Spleen (tissue), 11 donors: Measurements from ENCODE around the gene FAM43B. TPM values are rescaled to one million over a fixed set of nuclear protein-coding genes. Genes with fewer than 3 reads are reported as not detected.
"Not testable (repeated sequence)": the region's sequence is repeated elsewhere in the genome, so short reads cannot be mapped to it uniquely, and the experiment has no call there.

Source experiments
- DNase-seq: peaks from one replicate; pipeline ENCODE4 v3.0.0-alpha.2; 2020
- H3K27ac ChIP-seq, 8 donors: fragments of 200-600 bp; sonication (generic) in 7 of 8; 1 replicate in 4 of 8; 2 replicates in 4 of 8; pipeline versions ENCODE4 v1.5.0 to v1.8.0; 2016 to 2021; ENCODE audit warnings: inconsistent platforms in 4 of 8, mild to moderate bottlenecking in 4 of 8, moderate library complexity in 1 of 8
- H3K27me3 ChIP-seq, 7 donors: fragments of 200-600 bp; sonication (generic) in 6 of 7; replicated peaks in 1 of 7; 1 replicate in 4 of 7; 2 replicates in 3 of 7; pipeline versions ENCODE4 v1.5.0 to v1.8.0; 2016 to 2021; ENCODE audit warnings: inconsistent platforms in 3 of 7, mild to moderate bottlenecking in 1 of 7
- H3K36me3 ChIP-seq, 6 donors: fragments of 200-600 bp; sonication (generic) in 5 of 6; 1 replicate in 4 of 6; 2 replicates in 2 of 6; pipeline versions ENCODE4 v1.5.0 to v1.8.0; 2016 to 2021; ENCODE audit warnings: inconsistent platforms in 2 of 6
- H3K4me1 ChIP-seq, 6 donors: fragments of 200-600 bp; sonication (generic) in 5 of 6; 1 replicate in 3 of 6; 2 replicates in 3 of 6; pipeline versions ENCODE4 v1.5.0 to v1.8.0; 2016 to 2021; ENCODE audit warnings: inconsistent platforms in 3 of 6
- H3K4me3 ChIP-seq, 8 donors: fragments of 200-600 bp; sonication (generic) in 7 of 8; 1 replicate in 4 of 8; 2 replicates in 4 of 8; pipeline versions ENCODE4 v1.5.0 to v1.8.0; 2016 to 2021; ENCODE audit warnings: inconsistent platforms in 4 of 8, mild to moderate bottlenecking in 4 of 8, moderate library complexity in 2 of 8
- H3K9me3 ChIP-seq, 8 donors: fragments of 200-600 bp; sonication (generic) in 7 of 8; 1 replicate in 4 of 8; 2 replicates in 4 of 8; pipeline versions ENCODE4 v1.5.0 to v1.8.0; 2016 to 2021; ENCODE audit warnings: inconsistent platforms in 4 of 8
- CTCF ChIP-seq, 11 experiments: fragments of 200-600 bp in 7 of 11; fragments of 450-650 bp in 4 of 11; sonication (generic) in 4 of 11; IDR thresholded peaks in 8 of 11; conservative IDR thresholded peaks in 3 of 11; 1 replicate in 7 of 11; 2 replicates in 4 of 11; pipeline versions ENCODE4 v1.4.0 to v1.8.0; 2016 to 2021; ENCODE audit warnings: antibody characterized with exemption in 11 of 11, inconsistent platforms in 4 of 11, mild to moderate bottlenecking in 1 of 11
- POLR2A ChIP-seq, 3 donors: fragments of 450-650 bp; IDR thresholded peaks; one replicate each; pipeline ENCODE4 v1.5.1; 2017; ENCODE audit warnings: antibody characterized with exemption in 3 of 3, mild to moderate bottlenecking in 1 of 3
- POLR2AphosphoS5 ChIP-seq, 3 donors: sonication (generic); formaldehyde crosslinking; IDR thresholded peaks; one replicate each; pipeline ENCODE4 v1.5.1; 2017; ENCODE audit warnings: antibody characterized with exemption in 3 of 3
- WGBS, 5 donors: extraction: QIAGEN DNeasy Blood & Tissue Kit in 3 of 5; methylation state at CpG; one replicate each; pipeline versions ENCODE4 v1.1.5 to v1.1.7; 2013 to 2018; 5-methylcytosine and 5-hydroxymethylcytosine counted together
- intact Hi-C: fragments of 100-400 bp; cut with DNase I; formaldehyde crosslinking; loops from one replicate; pipeline ENCODE4 v1.15.0; 2023; ENCODE audit warnings: low total_unique reads
- polyA plus RNA-seq, 3 donors: library from polyadenylated mRNA; stranded (reverse); fragments of 200-250 nt; gene quantifications; one replicate each; pipeline ENCODE4 v1.2.1, GENCODE V29; 2013
- total RNA-seq, 7 donors: library from RNA; depleted of rRNA in 3 of 7; stranded (reverse); fragments of >200 nt in 3 of 7; fragmentation: NEBNext Ultra II Directional in 4 of 7; extraction: Animal tissue kit (Norgen Biotek cat#: 25700) in 4 of 7; gene quantifications; one replicate each; pipeline versions ENCODE4 v1.1.0 to v1.2.1, GENCODE V29; 2016 to 2021
- donor health status: healthy with polysubstance abuse.
- donor health status: DM: no; HTN: no; CAD: no; lungs with moderate emphysema.
- donor health status: DM: no; HTN: no; CAD: no.
- donor health status: Bipolar disorder and iron deficiency.
- donor health status: healthy.
- donor health status: DM: no; HTN: no; CAD: no.
- donor health status: DM: yes; HTN: yes; CAD: no.

The FAM43B gene
- total and polyA plus RNA-seq, 10 donors = 0.11 to 0.97 (median 0.71) TPM

GRCh38 chr1:20508411-20508771, 44.0 kb upstream of the FAM43B start:
- peaks cover 0 to 30% (median 7%) of the 10 kb centered on the region in 6 donors for H3K36me3 ChIP-seq
- 60 to 69% (median 66%) methylated on average over 5 of the region's 5 CpGs for WGBS, 5 donors
- H3K27me3 ChIP-seq = peaks cover 0 to 28% (median 0%) of the 10 kb centered on the region in 7 donors
- no peaks in the 10 kb centered on the region for H3K9me3 ChIP-seq
- DNase-seq = no peak
- peak overlapping the region; percentile 81 to 96 (median 86) for H3K27ac ChIP-seq
- TF ChIP-seq CTCF (IDR thresholded peaks at IDR 0.05 in 8 of 11, conservative IDR thresholded peaks at IDR 0.05 in 3 of 11) = no peak
- no peak for TF ChIP-seq POLR2A (IDR thresholded peaks at IDR 0.05)
- TF ChIP-seq POLR2AphosphoS5 (IDR thresholded peaks at IDR 0.05) = no peak
- peaks cover 16 to 56% (median 42%) of the 10 kb centered on the region in 6 donors for H3K4me1 ChIP-seq
- peak overlapping the region; percentile 79 to 97 (median 91) for H3K4me3 ChIP-seq
- intact Hi-C loops = no loop called here

GRCh38 chr1:20511518-20512428, 40.6 kb upstream of the FAM43B start:
- H3K4me1 ChIP-seq = peaks cover 8 to 23% (median 13%) of the 10 kb centered on the region in 6 donors
- peaks cover 0 to 45% (median 0%) of the 10 kb centered on the region in 7 donors for H3K27me3 ChIP-seq
- DNase-seq = no peak
- no peaks in the 10 kb centered on the region for H3K36me3 ChIP-seq
- intact Hi-C loops = no loop called here
- H3K9me3 ChIP-seq = no peaks in the 10 kb centered on the region
- TF ChIP-seq POLR2AphosphoS5 (IDR thresholded peaks at IDR 0.05) (no peak), CTCF (IDR thresholded peaks at IDR 0.05 in 8 of 11, conservative IDR thresholded peaks at IDR 0.05 in 3 of 11) (no peak), POLR2A (IDR thresholded peaks at IDR 0.05) (no peak)
- no peak overlapping the region for H3K27ac ChIP-seq
- WGBS, 5 donors = 53 to 65% (median 59%) methylated on average over 6 of the region's 6 CpGs
- H3K4me3 ChIP-seq = no peak overlapping the region

- intact Hi-C loops = loop anchor here (5.0 kb wide), 1 partner anchor 118 kb away; no protein-coding TSS in a partner anchor
- 55 to 63% (median 58%) methylated on average over 7 of the region's 7 CpGs for WGBS, 5 donors
- H3K27ac ChIP-seq = not testable (repeated sequence)
Measured at GRCh38 chr1:20519609-20520262, 32.6 kb upstream of the FAM43B start.

GRCh38 chr1:20521960-20522861, 30.2 kb upstream of the FAM43B start:
- no peaks in the 10 kb centered on the region for H3K36me3 ChIP-seq
- intact Hi-C loops = loop anchor here (5.0 kb wide), 1 partner anchor 115 kb away; no protein-coding TSS in a partner anchor
- peaks cover 0 to 21% (median 5%) of the 10 kb centered on the region in 7 donors for H3K27me3 ChIP-seq
- TF ChIP-seq POLR2AphosphoS5 (IDR thresholded peaks at IDR 0.05) (peak in 1 of 3 donors; percentile 46), CTCF (IDR thresholded peaks at IDR 0.05 in 8 of 11, conservative IDR thresholded peaks at IDR 0.05 in 3 of 11) (peak; percentile 74 to 93 (median 82)), POLR2A (IDR thresholded peaks at IDR 0.05) (no peak)
- H3K4me3 ChIP-seq = peak overlapping the region in 1 of 8 donors; percentile 35
- DNase-seq = peak; percentile 73
- 19 to 26% (median 23%) methylated on average over 17 of the region's 17 CpGs for WGBS, 5 donors
- H3K9me3 ChIP-seq = no peaks in the 10 kb centered on the region
- no peak overlapping the region for H3K27ac ChIP-seq
- peaks cover 0 to 7% (median 6%) of the 10 kb centered on the region in 6 donors for H3K4me1 ChIP-seq

More at GRCh38 chr1:20519609-20520262, 32.6 kb upstream of the FAM43B start:
- not testable (repeated sequence) for H3K9me3 ChIP-seq, H3K4me3 ChIP-seq, H3K36me3 ChIP-seq, DNase-seq, H3K4me1 ChIP-seq
- H3K27me3 ChIP-seq = peaks cover 0 to 35% (median 0%) of the 10 kb centered on the region in 7 donors
